CD4-positive, alpha-beta T cell treated with Interferon gamma for 1 hour (primary cell): ENCODE measurements around the gene PMM2.
"Not testable (repeated sequence)": the region's sequence is repeated elsewhere in the genome, so short reads cannot be mapped to it uniquely, and the experiment has no call there.

Experiments used
- DNase-seq: peaks from one replicate; pipeline ENCODE4 v3.0.0-alpha.2; 2020

PMM2 gene

GRCh38 chr16:8822403-8822802 is 24.8 kb downstream of the PMM2 start:
- DNase-seq: no peak

- no peak for DNase-seq
Observed at GRCh38 chr16:8826278-8826879, 28.7 kb downstream of the PMM2 start.

- DNase-seq: no peak
Observed at GRCh38 chr16:8828541-8829165, 31.0 kb downstream of the PMM2 start.

GRCh38 chr16:8831450-8831849 is 33.8 kb downstream of the PMM2 start:
- no peak for DNase-seq

- DNase-seq: no peak
Observed at GRCh38 chr16:8831871-8832716, 34.5 kb downstream of the PMM2 start.

GRCh38 chr16:8832717-8833105 is 35.1 kb downstream of the PMM2 start:
- DNase-seq: peak; percentile 23

GRCh38 chr16:8836797-8837196 is 39.2 kb downstream of the PMM2 start:
- not testable (repeated sequence) for DNase-seq

- not testable (repeated sequence) for DNase-seq
Observed at GRCh38 chr16:8837594-8837993, 40.0 kb downstream of the PMM2 start.

- not testable (repeated sequence) for DNase-seq
Observed at GRCh38 chr16:8842016-8842415, 44.4 kb downstream of the PMM2 start.

GRCh38 chr16:8843296-8843695 is 45.7 kb downstream of the PMM2 start:
- DNase-seq: not testable (repeated sequence)

GRCh38 chr16:8845699-8846298 is 48.2 kb downstream of the PMM2 start:
- no peak for DNase-seq

GRCh38 chr16:8846401-8846932 is 48.8 kb downstream of the PMM2 start:
- DNase-seq: no peak

GRCh38 chr16:8847145-8847544 is 49.5 kb downstream of the PMM2 start:
- DNase-seq: no peak

GRCh38 chr16:8847623-8848022 is 50.0 kb downstream of the PMM2 start:
- DNase-seq: no peak

GRCh38 chr16:8848231-8848938 is 50.7 kb downstream of the PMM2 start:
- DNase-seq: no peak

GRCh38 chr16:8848939-8849391 is 51.3 kb downstream of the PMM2 start:
- no peak for DNase-seq

- DNase-seq: no peak
Observed at GRCh38 chr16:8849411-8850011, 51.9 kb downstream of the PMM2 start.

GRCh38 chr16:8850279-8850885 is 52.7 kb downstream of the PMM2 start:
- peak; percentile 33 for DNase-seq

- DNase-seq: no peak
Observed at GRCh38 chr16:8851761-8852403, 54.2 kb downstream of the PMM2 start.

- no peak for DNase-seq
Observed at GRCh38 chr16:8852534-8852933, 54.9 kb downstream of the PMM2 start.

GRCh38 chr16:8853150-8853549 is 55.5 kb downstream of the PMM2 start:
- no peak for DNase-seq
